ENCODE data around the gene EBLN1.

Gene EBLN1

DNA sequence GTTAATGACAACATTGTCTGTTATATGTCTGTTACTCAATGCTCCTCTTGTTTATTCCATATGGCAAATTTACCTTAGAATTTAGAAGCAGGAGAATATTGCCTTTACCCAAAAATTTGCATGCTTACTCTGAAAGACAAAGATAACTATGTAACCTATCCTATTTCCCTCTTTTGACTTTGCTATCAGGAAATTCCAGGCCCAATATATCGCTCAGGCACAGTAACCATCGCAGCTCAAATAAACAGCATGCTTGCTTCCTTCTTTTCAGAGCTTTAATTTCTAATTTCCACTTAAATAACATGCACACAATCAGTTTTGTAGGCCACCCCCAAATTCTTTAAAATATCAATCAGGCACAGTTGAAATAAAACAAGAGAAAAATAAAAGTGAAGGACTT, 57.8 kb downstream of the EBLN1 start:
- no peak overlapping the region for H3K27ac ChIP-seq
- TF ChIP-seq, protein P1, sequence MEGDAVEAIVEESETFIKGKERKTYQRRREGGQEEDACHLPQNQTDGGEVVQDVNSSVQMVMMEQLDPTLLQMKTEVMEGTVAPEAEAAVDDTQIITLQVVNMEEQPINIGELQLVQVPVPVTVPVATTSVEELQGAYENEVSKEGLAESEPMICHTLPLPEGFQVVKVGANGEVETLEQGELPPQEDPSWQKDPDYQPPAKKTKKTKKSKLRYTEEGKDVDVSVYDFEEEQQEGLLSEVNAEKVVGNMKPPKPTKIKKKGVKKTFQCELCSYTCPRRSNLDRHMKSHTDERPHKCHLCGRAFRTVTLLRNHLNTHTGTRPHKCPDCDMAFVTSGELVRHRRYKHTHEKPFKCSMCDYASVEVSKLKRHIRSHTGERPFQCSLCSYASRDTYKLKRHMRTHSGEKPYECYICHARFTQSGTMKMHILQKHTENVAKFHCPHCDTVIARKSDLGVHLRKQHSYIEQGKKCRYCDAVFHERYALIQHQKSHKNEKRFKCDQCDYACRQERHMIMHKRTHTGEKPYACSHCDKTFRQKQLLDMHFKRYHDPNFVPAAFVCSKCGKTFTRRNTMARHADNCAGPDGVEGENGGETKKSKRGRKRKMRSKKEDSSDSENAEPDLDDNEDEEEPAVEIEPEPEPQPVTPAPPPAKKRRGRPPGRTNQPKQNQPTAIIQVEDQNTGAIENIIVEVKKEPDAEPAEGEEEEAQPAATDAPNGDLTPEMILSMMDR (conservative IDR thresholded peaks at IDR 0.05): no peak
- no peak for TF ChIP-seq ZFX (IDR thresholded peaks at IDR 0.05)

- TF ChIP-seq, protein P1 (conservative IDR thresholded peaks at IDR 0.05): no peak
- TF ChIP-seq ZFX (IDR thresholded peaks at IDR 0.05): no peak
- no peak overlapping the region for H3K27ac ChIP-seq
Observed at GRCh38 chr10:22159180-22159579, 58.6 kb downstream of the EBLN1 start.

All from C4-2B (cell line).